ENCODE measurements around the gene TEX47.

TEX47 gene

DNA sequence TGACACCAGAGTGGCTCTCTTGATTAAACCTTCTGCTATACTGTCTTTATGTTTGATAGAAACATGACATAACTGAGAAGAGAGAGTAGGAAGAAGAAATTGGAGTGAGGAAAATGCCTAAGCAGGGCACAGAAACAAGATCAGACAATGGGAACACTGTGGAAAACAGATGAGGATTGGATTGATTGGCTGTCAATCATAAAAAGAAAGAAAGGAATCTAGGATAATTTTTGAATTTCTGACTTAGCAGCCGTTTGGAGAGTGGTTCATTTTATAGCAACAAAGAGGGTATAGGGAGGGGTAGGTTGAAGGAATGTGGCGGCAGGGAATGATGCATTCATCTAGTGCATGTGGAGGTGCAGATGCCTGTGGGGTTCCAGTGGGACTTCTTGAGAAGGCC, 7.8 kb downstream of the TEX47 start:
- no peaks in the 10 kb centered on the region for H3K36me3 ChIP-seq
- no peak for DNase-seq

DNA sequence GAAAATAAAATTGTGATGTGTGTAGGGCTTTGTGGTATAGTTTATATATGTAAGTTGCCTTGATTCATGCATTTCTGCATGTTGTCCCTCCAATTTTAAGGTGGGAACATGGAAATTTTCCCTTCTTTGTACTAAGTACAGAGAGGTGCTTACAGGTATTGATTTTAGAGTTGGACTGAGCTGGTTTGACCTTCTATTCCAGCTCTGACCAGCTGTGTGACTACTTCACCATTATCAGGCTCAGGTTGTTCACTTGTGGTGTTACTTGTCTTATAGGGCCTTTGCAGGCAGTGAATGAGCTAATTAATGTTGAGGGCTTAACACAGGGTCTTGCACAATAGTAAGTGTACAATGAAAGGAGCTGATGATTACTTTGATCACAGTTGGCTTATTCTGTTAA, 19.7 kb downstream of the TEX47 start:
- TF ChIP-seq, protein P1, sequence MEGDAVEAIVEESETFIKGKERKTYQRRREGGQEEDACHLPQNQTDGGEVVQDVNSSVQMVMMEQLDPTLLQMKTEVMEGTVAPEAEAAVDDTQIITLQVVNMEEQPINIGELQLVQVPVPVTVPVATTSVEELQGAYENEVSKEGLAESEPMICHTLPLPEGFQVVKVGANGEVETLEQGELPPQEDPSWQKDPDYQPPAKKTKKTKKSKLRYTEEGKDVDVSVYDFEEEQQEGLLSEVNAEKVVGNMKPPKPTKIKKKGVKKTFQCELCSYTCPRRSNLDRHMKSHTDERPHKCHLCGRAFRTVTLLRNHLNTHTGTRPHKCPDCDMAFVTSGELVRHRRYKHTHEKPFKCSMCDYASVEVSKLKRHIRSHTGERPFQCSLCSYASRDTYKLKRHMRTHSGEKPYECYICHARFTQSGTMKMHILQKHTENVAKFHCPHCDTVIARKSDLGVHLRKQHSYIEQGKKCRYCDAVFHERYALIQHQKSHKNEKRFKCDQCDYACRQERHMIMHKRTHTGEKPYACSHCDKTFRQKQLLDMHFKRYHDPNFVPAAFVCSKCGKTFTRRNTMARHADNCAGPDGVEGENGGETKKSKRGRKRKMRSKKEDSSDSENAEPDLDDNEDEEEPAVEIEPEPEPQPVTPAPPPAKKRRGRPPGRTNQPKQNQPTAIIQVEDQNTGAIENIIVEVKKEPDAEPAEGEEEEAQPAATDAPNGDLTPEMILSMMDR (IDR thresholded peaks at IDR 0.05; ENCODE audit: low read depth, low read length): no peak
- no peaks in the 10 kb centered on the region for H3K36me3 ChIP-seq
- no peak for DNase-seq
- H3K4me3 ChIP-seq (ENCODE audit: low read depth, low read length): no peak overlapping the region
- no peaks in the 10 kb centered on the region for H3K9me3 ChIP-seq (ENCODE audit: severe bottlenecking)
- no peaks in the 10 kb centered on the region for H3K27me3 ChIP-seq (ENCODE audit: insufficient read depth, low read depth, severe bottlenecking)
- H3K27ac ChIP-seq: no peak overlapping the region

More for the DNA sequence above, 7.8 kb downstream of the TEX47 start:
- Histone ChIP-seq H3K9me3 (ENCODE audit: severe bottlenecking) (no peaks in the 10 kb centered on the region), H3K4me3 (ENCODE audit: low read depth, low read length) (no peak overlapping the region), H3K27ac (no peak overlapping the region), H3K27me3 (ENCODE audit: insufficient read depth, low read depth, severe bottlenecking) (no peaks in the 10 kb centered on the region)
- TF ChIP-seq, protein P1 (IDR thresholded peaks at IDR 0.05; ENCODE audit: low read depth, low read length): no peak

DNA sequence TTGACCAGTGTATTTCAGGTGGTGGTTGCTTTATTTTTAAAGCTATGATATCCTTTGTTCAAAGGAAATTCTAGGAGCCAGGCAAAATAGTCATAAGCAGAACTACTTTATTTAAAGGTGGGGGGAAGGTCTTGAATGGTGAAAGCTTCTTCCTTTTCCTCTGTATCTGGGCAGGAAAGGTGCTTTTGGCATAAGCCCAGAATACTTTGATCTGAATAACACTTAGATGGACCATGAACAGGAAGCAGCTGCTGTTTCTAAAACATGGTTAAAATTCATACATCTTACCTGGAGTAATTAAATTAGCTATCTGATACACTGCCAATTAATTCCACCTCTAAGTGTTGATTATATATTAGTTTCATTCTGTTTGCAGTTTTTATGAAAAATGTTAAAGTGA, 22.8 kb downstream of the TEX47 start:
- DNase-seq: no peak
- Histone ChIP-seq H3K36me3 (no peaks in the 10 kb centered on the region), H3K27me3 (ENCODE audit: insufficient read depth, low read depth, severe bottlenecking) (no peaks in the 10 kb centered on the region), H3K4me3 (ENCODE audit: low read depth, low read length) (no peak overlapping the region), H3K9me3 (ENCODE audit: severe bottlenecking) (no peaks in the 10 kb centered on the region), H3K27ac (no peak overlapping the region)
- TF ChIP-seq, protein P1 (IDR thresholded peaks at IDR 0.05; ENCODE audit: low read depth, low read length): no peak

GRCh38 chr7:88771417-88771816, 24.1 kb downstream of the TEX47 start:
- H3K9me3 ChIP-seq (ENCODE audit: severe bottlenecking): no peaks in the 10 kb centered on the region
- no peak for DNase-seq
- H3K27ac ChIP-seq: no peak overlapping the region
- no peaks in the 10 kb centered on the region for H3K27me3 ChIP-seq (ENCODE audit: insufficient read depth, low read depth, severe bottlenecking)
- TF ChIP-seq, protein P1 (IDR thresholded peaks at IDR 0.05; ENCODE audit: low read depth, low read length): no peak
- H3K4me3 ChIP-seq (ENCODE audit: low read depth, low read length): no peak overlapping the region
- H3K36me3 ChIP-seq: no peaks in the 10 kb centered on the region

GRCh38 chr7:88761779-88762178, 33.8 kb downstream of the TEX47 start:
- no peak for DNase-seq
- Histone ChIP-seq H3K4me3 (ENCODE audit: low read depth, low read length) (no peak overlapping the region), H3K36me3 (no peaks in the 10 kb centered on the region), H3K9me3 (ENCODE audit: severe bottlenecking) (no peaks in the 10 kb centered on the region), H3K27ac (no peak overlapping the region), H3K27me3 (ENCODE audit: insufficient read depth, low read depth, severe bottlenecking) (no peaks in the 10 kb centered on the region)
- TF ChIP-seq, protein P1 (IDR thresholded peaks at IDR 0.05; ENCODE audit: low read depth, low read length): 0 out of 2 replicates have a peak, but pooled peaks have one; percentile 11

DNA sequence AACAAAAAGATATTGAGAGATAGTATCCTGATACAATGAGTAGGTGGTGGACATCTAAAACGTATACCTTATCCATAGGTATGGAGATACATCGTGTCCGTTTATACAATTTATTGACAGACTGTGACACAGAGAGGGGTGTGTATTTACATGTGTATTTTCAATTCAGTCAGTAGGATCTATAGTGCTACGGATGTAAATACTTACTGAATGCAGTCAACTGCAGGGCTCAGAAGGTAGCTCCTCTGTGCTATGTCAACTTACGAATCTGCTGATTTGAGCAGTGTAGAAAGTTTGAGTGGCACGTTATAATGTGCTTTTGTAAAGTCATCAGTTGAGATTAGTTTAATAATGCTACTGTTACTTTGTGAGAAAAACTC, 35.4 kb downstream of the TEX47 start:
- Histone ChIP-seq H3K9me3 (ENCODE audit: severe bottlenecking) (no peaks in the 10 kb centered on the region), H3K27me3 (ENCODE audit: insufficient read depth, low read depth, severe bottlenecking) (no peaks in the 10 kb centered on the region), H3K4me3 (ENCODE audit: low read depth, low read length) (peak overlapping the region; percentile 74), H3K36me3 (no peaks in the 10 kb centered on the region), H3K27ac (no peak overlapping the region)
- no peak for DNase-seq
- TF ChIP-seq, protein P1 (IDR thresholded peaks at IDR 0.05; ENCODE audit: low read depth, low read length): no peak

Data from WERI-Rb-1 (cell line).